CD8-positive, alpha-beta memory T cell (primary cell): Measurements from ENCODE around the gene ENOX1. TPM values are rescaled to one million over a fixed set of nuclear protein-coding genes. Genes with fewer than 3 reads are reported as not detected.
"Not testable (repeated sequence)": the region's sequence is repeated elsewhere in the genome, so short reads cannot be mapped to it uniquely, and the experiment has no call there.

Source experiments
- CTCF ChIA-PET: fragments of 350-600 bp; sonication (Branson Sonifier 250); formaldehyde crosslinking; loops from one replicate; lab custom pipeline; 2021; ENCODE audit warnings: antibody characterized with exemption; lab: Charles Lee
- POLR2A ChIA-PET: fragments of 350-600 bp; sonication (Branson Sonifier 250); formaldehyde crosslinking; loops from one replicate; lab custom pipeline; 2021; ENCODE audit warnings: antibody characterized with exemption; lab: Charles Lee
- DNase-seq, 5 donors: peaks; one replicate each; pipeline versions ENCODE4 v3.0.0 to v3.0.0-alpha.2; 2020 to 2022; ENCODE audit warnings: mixed read lengths in 1 of 5
- H3K27ac ChIP-seq: one replicate; pipeline ENCODE4 v1.7.0; 2013; ENCODE audit warnings: low read depth, mild to moderate bottlenecking, low read length, moderate library complexity
- H3K27me3 ChIP-seq: 2 replicates; pipeline ENCODE4 v1.7.0; 2013; ENCODE audit warnings: low read length, mild to moderate bottlenecking; ENCODE audit not compliant: insufficient read depth, poor library complexity, severe bottlenecking
- H3K36me3 ChIP-seq: 2 replicates; pipeline ENCODE4 v1.7.0; 2013; ENCODE audit warnings: mild to moderate bottlenecking, low read length, moderate library complexity; ENCODE audit not compliant: insufficient read depth
- H3K4me1 ChIP-seq: 2 replicates; pipeline ENCODE4 v1.7.0; 2013; ENCODE audit warnings: mild to moderate bottlenecking, low read length, moderate library complexity; ENCODE audit not compliant: insufficient read depth
- H3K4me3 ChIP-seq: 2 replicates; pipeline ENCODE4 v1.7.0; 2013; ENCODE audit warnings: mild to moderate bottlenecking, low read length
- H3K9me3 ChIP-seq: 2 replicates; pipeline ENCODE4 v1.7.0; 2013; ENCODE audit warnings: mild to moderate bottlenecking, low read length
- H3K27ac Mint-ChIP-seq, 8 donors: one replicate each; pipeline ENCODE4 v1.8.0; 2020 to 2021; ENCODE audit warnings: mixed read lengths in 8 of 8, mild to moderate bottlenecking in 6 of 8, inconsistent platforms in 3 of 8, moderate library complexity in 3 of 8
- H3K27me3 Mint-ChIP-seq, 2 donors: one replicate each; pipeline ENCODE4 v1.8.0; 2020 to 2021; ENCODE audit warnings: mixed read lengths in 2 of 2, mild to moderate bottlenecking in 1 of 2, moderate library complexity in 1 of 2
- H3K36me3 Mint-ChIP-seq, 3 donors: one replicate each; pipeline ENCODE4 v1.8.0; 2020 to 2021; ENCODE audit warnings: mixed read lengths in 3 of 3, inconsistent platforms in 1 of 3, mild to moderate bottlenecking in 1 of 3
- H3K4me1 Mint-ChIP-seq, 3 donors: one replicate each; pipeline ENCODE4 v1.8.0; 2020 to 2021; ENCODE audit warnings: mixed read lengths in 3 of 3, inconsistent platforms in 1 of 3, mild to moderate bottlenecking in 1 of 3
- H3K4me3 Mint-ChIP-seq, 7 donors: one replicate each; pipeline ENCODE4 v1.8.0; 2020 to 2021; ENCODE audit warnings: mixed read lengths in 7 of 7, mild to moderate bottlenecking in 6 of 7, moderate library complexity in 4 of 7, inconsistent platforms in 2 of 7
- H3K9me3 Mint-ChIP-seq, 5 donors: one replicate each; pipeline ENCODE4 v1.8.0; 2020 to 2022; ENCODE audit warnings: mixed read lengths in 5 of 5, mild to moderate bottlenecking in 3 of 5, moderate library complexity in 2 of 5, inconsistent platforms in 1 of 5
- polyA plus RNA-seq: library from polyadenylated mRNA; unstranded; fragments of 300-500 nt; fragmentation: Illumina TruSeq; gene quantifications from one replicate; pipeline ENCODE4 v1.2.3, GENCODE V29; 2021
- total RNA-seq, 2 experiments: library from RNA; stranded (reverse); gene quantifications; one replicate each; pipeline ENCODE4 v1.2.3, GENCODE V29; 2021

Gene ENOX1
- total and polyA plus RNA-seq, 3 experiments from 2014 or later = 0.18 to 0.29 TPM; not detected in 1

DNA sequence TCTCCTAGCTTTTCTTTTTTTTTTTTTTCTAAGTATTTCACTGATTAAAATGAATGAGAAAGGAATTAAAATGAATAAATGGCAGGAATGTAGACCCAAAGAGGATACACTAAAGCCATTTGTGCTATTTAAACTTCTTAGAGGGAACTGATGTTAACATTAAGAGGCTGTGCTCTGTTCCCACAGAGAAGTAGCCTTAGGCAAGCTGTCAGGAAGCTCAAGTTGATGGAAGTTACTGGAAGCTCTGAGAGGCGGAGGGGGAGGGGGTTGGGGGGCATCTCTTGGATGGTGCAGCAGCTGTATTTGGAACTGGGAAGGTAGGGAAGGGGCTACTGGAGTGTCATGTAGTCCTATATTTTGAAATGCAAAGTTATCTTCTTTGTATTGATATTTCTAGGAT lies 595.2 kb downstream of the ENOX1 start:
- H3K27ac ChIP-seq = no peak overlapping the region
- no peaks in the 10 kb centered on the region for H3K36me3 ChIP-seq
- Mint-ChIP-seq H3K36me3 (no peaks in the 10 kb centered on the region), H3K4me1 (no peaks in the 10 kb centered on the region), H3K9me3 (peaks cover 0 to 2% (median 0%) of the 10 kb centered on the region in 5 donors), H3K27ac (no peak overlapping the region), H3K27me3 (peaks cover 7 to 17% of the 10 kb centered on the region in 2 donors), H3K4me3 (no peak overlapping the region)
- no peaks in the 10 kb centered on the region for H3K9me3 ChIP-seq
- H3K27me3 ChIP-seq = no peaks in the 10 kb centered on the region
- no peak for DNase-seq
- H3K4me3 ChIP-seq = no peak overlapping the region
- ChIA-PET POLR2A (no interaction called here), CTCF (no interaction called here)
- H3K4me1 ChIP-seq = no peaks in the 10 kb centered on the region

DNA sequence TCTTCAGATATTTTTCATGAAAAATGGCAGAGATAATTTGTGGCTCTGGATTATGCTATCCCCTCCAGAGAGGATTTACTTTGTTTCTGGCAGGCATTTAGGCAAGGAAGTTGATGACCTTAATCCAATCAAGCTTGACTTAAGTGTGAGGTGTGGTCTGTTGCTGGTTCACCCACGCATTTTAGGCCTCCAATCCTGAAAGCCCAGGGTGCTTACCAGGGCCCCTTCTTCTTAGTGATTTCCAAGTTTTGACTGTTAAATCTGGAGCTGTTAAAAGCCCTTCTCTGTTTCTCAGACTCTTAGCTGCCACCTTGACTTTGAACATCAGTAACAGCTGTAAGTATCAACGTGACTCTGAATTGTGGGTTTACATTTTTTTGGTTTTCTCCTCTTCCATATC lies 601.5 kb downstream of the ENOX1 start:
- H3K27me3 Mint-ChIP-seq = peaks cover 0 to 6% of the 10 kb centered on the region in 2 donors
- POLR2A ChIA-PET = no interaction called here
- Histone ChIP-seq H3K4me1 (no peaks in the 10 kb centered on the region), H3K9me3 (no peaks in the 10 kb centered on the region), H3K27ac (no peak overlapping the region), H3K27me3 (no peaks in the 10 kb centered on the region), H3K4me3 (no peak overlapping the region), H3K36me3 (no peaks in the 10 kb centered on the region)
- no peaks in the 10 kb centered on the region for H3K4me1 Mint-ChIP-seq
- H3K27ac Mint-ChIP-seq = no peak overlapping the region
- CTCF ChIA-PET = no interaction called here
- H3K36me3 Mint-ChIP-seq = no peaks in the 10 kb centered on the region
- no peak overlapping the region for H3K4me3 Mint-ChIP-seq
- H3K9me3 Mint-ChIP-seq = no peaks in the 10 kb centered on the region
- no peak for DNase-seq

DNA sequence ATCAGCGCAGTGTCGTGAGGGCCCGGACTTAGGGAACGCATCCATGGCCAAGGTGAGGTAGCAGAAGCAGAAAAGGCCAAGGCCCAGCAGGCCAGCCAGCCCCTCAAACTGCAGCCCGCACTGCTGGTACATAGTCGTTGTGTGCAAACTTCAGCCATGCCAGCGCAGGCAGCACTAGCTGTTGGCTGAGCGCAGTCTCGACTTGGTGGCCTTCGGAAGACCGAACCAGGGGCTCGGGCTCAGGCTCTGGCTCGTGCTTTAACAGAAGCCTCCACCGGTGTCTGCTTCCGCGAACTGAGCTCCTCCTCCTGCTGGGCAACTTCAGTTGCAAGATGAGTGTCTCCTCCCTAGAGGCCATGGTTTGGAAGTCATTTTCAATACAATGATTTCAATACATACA lies 605.9 kb downstream of the ENOX1 start:
- Mint-ChIP-seq H3K4me3 (no peak overlapping the region), H3K36me3 (no peaks in the 10 kb centered on the region), H3K27me3 (peaks cover 3 to 8% of the 10 kb centered on the region in 2 donors), H3K4me1 (no peaks in the 10 kb centered on the region), H3K9me3 (no peaks in the 10 kb centered on the region), H3K27ac (no peak overlapping the region)
- Histone ChIP-seq H3K36me3 (no peaks in the 10 kb centered on the region), H3K4me1 (no peaks in the 10 kb centered on the region), H3K9me3 (no peaks in the 10 kb centered on the region), H3K27me3 (no peaks in the 10 kb centered on the region), H3K27ac (no peak overlapping the region), H3K4me3 (no peak overlapping the region)
- CTCF ChIA-PET = no interaction called here
- no peak for DNase-seq
- POLR2A ChIA-PET = no interaction called here

DNA sequence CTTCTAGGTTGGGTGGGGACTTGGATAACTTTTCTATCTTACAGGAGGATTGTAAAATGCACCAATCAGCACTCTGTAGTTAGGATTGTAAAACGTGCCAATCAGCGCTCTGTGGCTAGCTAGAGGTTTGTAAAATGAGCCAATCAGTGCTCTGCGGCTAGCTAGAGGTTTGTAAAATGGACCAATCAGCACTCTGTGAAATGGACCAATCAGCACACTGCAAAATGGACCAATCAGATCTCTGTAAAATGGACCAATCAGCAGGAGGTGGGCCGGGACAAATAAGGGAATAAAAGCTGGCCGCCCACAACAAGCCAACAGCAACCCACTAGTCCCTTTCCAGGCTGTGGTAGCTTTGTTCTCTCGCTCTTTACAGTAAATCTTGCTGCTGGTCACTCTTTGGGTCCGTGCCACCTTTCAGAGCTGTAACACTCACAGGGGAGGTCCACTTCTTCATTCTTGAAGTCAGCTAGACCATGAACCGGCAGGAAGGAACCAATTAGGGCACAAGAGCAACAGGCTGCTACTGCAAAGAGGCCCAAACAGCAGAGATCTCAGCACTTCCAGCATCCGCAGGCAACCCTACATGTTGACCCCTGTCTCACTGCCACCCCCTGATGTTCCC lies 606.6 kb downstream of the ENOX1 start:
- Mint-ChIP-seq H3K4me1 (no peaks in the 10 kb centered on the region), H3K27ac (no peak overlapping the region), H3K9me3 (no peaks in the 10 kb centered on the region), H3K36me3 (no peaks in the 10 kb centered on the region), H3K27me3 (peaks cover 3 to 8% of the 10 kb centered on the region in 2 donors), H3K4me3 (no peak overlapping the region)
- CTCF ChIA-PET = no interaction called here
- no peak for DNase-seq
- Histone ChIP-seq H3K27ac (no peak overlapping the region), H3K36me3 (no peaks in the 10 kb centered on the region), H3K9me3 (no peaks in the 10 kb centered on the region), H3K27me3 (no peaks in the 10 kb centered on the region), H3K4me1 (no peaks in the 10 kb centered on the region), H3K4me3 (no peak overlapping the region)
- POLR2A ChIA-PET = no interaction called here

DNA sequence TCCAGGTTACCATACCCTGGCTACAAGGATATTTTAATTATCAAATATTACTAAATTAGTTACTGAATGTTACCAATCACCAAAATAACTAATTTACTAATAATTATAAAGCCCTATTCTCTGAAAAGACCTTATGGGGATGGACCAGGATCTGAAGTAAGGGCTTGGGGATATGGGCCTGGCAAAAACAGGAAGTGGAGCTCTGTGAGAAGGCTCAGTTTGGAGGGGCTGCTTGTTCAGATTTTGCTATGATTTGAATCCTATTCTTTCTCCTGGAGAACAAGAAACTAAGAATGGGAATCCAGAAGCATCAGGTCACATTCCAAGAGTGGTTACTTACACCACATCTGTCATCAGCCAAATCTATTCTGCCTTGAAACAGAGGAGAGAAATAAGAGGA lies 615.3 kb downstream of the ENOX1 start:
- H3K27ac Mint-ChIP-seq = no peak overlapping the region
- H3K36me3 ChIP-seq = no peaks in the 10 kb centered on the region
- no peaks in the 10 kb centered on the region for H3K4me1 ChIP-seq
- H3K4me3 ChIP-seq = no peak overlapping the region
- no peaks in the 10 kb centered on the region for H3K27me3 ChIP-seq
- ChIA-PET POLR2A (no interaction called here), CTCF (no interaction called here)
- no peak overlapping the region for H3K4me3 Mint-ChIP-seq
- peaks cover 0 to 2% (median 0%) of the 10 kb centered on the region in 5 donors for H3K9me3 Mint-ChIP-seq
- H3K36me3 Mint-ChIP-seq = no peaks in the 10 kb centered on the region
- H3K27ac ChIP-seq = no peak overlapping the region
- DNase-seq = no peak
- peaks cover 3 to 16% of the 10 kb centered on the region in 2 donors for H3K27me3 Mint-ChIP-seq
- H3K4me1 Mint-ChIP-seq = no peaks in the 10 kb centered on the region
- no peaks in the 10 kb centered on the region for H3K9me3 ChIP-seq

DNA sequence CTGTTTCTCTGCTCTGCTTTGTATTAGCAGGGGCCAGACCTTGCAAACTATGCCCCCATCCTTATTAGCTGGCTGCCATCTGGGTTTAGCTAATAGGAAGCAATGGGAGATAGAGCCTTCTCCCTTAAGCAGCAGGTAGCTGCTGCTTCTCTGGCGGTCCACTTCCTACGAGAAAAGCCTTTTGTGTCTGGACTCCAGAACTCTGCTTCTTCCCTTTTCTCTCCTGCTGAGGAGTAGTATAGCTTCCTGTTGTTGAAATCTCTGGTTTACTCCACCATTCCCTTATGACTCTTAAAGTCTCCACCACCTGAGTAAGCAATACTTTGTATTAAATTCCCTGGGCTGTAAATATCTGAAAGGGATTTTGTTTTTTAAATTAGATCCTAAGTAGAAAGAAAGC lies 616.3 kb downstream of the ENOX1 start:
- ChIA-PET CTCF (no interaction called here), POLR2A (no interaction called here)
- Histone ChIP-seq H3K36me3 (no peaks in the 10 kb centered on the region), H3K4me1 (no peaks in the 10 kb centered on the region), H3K27me3 (no peaks in the 10 kb centered on the region), H3K9me3 (no peaks in the 10 kb centered on the region), H3K27ac (no peak overlapping the region), H3K4me3 (no peak overlapping the region)
- DNase-seq = no peak
- H3K4me1 Mint-ChIP-seq = no peaks in the 10 kb centered on the region
- H3K27me3 Mint-ChIP-seq = peaks cover 4 to 25% of the 10 kb centered on the region in 2 donors
- no peaks in the 10 kb centered on the region for H3K36me3 Mint-ChIP-seq
- peak overlapping the region in 1 of 8 donors; percentile 70 for H3K27ac Mint-ChIP-seq
- H3K9me3 Mint-ChIP-seq = peaks cover 0 to 9% (median 5%) of the 10 kb centered on the region in 5 donors
- H3K4me3 Mint-ChIP-seq = no peak overlapping the region

DNA sequence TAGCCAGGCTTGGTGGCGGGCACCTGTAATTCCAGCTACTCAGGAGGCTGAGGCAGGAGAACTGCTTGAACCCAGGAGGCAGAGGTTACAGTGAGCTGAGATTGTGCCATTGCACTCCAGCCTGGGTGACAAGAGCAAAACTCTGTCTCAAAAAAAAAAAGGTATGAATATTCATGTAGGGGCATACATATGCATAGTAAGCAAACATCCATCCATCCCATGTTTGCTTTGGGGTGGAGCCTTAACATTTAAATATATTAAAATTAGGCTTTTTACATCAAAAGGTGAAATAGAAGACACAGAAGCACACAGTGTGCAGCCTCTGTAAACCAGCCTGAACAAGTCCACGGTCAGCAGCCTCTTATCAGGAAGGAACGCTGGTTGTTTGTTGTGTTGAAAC lies 618.3 kb downstream of the ENOX1 start:
- DNase-seq, H3K36me3 Mint-ChIP-seq, H3K4me1 ChIP-seq, H3K27me3 ChIP-seq, H3K27ac ChIP-seq, CTCF ChIA-PET, H3K4me3 ChIP-seq, POLR2A ChIA-PET, H3K27ac Mint-ChIP-seq, H3K36me3 ChIP-seq, H3K4me3 Mint-ChIP-seq, H3K9me3 ChIP-seq, H3K4me1 Mint-ChIP-seq: not testable (repeated sequence)
- Mint-ChIP-seq H3K9me3 (peaks cover 0 to 16% (median 14%) of the 10 kb centered on the region in 5 donors), H3K27me3 (peaks cover 11 to 32% of the 10 kb centered on the region in 2 donors)

DNA sequence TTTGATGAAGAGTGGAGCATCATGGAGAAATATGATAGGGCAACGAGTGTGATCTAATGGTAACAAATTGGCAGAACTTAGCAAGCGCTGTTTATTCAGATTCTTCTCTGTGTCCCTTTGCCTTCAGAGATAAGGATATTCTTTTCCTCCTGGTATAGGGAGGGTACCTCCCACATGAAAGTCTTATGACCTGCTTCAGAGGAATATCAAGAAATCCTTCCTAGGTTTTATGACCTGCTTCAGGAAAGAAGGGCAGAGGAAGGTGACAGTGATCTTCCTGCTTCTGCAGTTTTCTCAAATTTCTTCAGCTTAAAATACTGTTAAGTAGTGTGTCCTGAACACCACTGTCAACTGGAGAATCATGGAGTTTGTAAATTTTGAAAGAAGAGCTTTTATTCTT lies 619.0 kb downstream of the ENOX1 start:
- Histone ChIP-seq H3K27ac (no peak overlapping the region), H3K9me3 (no peaks in the 10 kb centered on the region), H3K4me1 (no peaks in the 10 kb centered on the region), H3K27me3 (no peaks in the 10 kb centered on the region), H3K36me3 (no peaks in the 10 kb centered on the region), H3K4me3 (no peak overlapping the region)
- H3K4me1 Mint-ChIP-seq = no peaks in the 10 kb centered on the region
- POLR2A ChIA-PET = no interaction called here
- H3K9me3 Mint-ChIP-seq = peaks cover 0 to 19% (median 14%) of the 10 kb centered on the region in 5 donors
- no peak overlapping the region for H3K4me3 Mint-ChIP-seq
- no peak for DNase-seq
- no peaks in the 10 kb centered on the region for H3K36me3 Mint-ChIP-seq
- no peak overlapping the region for H3K27ac Mint-ChIP-seq
- H3K27me3 Mint-ChIP-seq = peaks cover 11 to 32% of the 10 kb centered on the region in 2 donors
- CTCF ChIA-PET = no interaction called here
